GM18951 (cell line): ENCODE measurements around the gene ITPK1.

Source experiments
- POLR2A ChIP-seq: IDR thresholded peaks from 4 replicates; pipeline ENCODE4 v1.6.1; 2011; ENCODE audit warnings: mild to moderate bottlenecking; ENCODE audit not compliant: insufficient read length, insufficient read depth; ENCODE audit errors: extremely low read depth
- in situ Hi-C: fragments of 300-500 bp; cut with MboI; formaldehyde crosslinking; loops from one replicate; pipeline ENCODE4 v1.12.0; 2022; ENCODE audit warnings: low sequenced_read_pairs, mixed read lengths, inconsistent platforms; ENCODE audit not compliant: unreplicated experiment

The ITPK1 gene

GRCh38 chr14:92950773-92951172 lies 165.0 kb downstream of the ITPK1 start:
- TF ChIP-seq POLR2A = no peak
- in situ Hi-C loops = loop anchor here (10.0 kb wide), 1 partner anchor 184 kb away; no protein-coding TSS in a partner anchor

GRCh38 chr14:92950193-92950540 lies 165.6 kb downstream of the ITPK1 start:
- TF ChIP-seq POLR2A = no peak
- in situ Hi-C loops = loop anchor here (10.0 kb wide), 1 partner anchor 185 kb away; no protein-coding TSS in a partner anchor

- in situ Hi-C loops = loop anchor here (10.0 kb wide), 1 partner anchor 185 kb away; no protein-coding TSS in a partner anchor
Measured at GRCh38 chr14:92949496-92950192, 166.1 kb downstream of the ITPK1 start.

GRCh38 chr14:92948647-92949046 lies 167.1 kb downstream of the ITPK1 start:
- no peak for TF ChIP-seq POLR2A
- in situ Hi-C loops = no loop called here

More at GRCh38 chr14:92949496-92950192, 166.1 kb downstream of the ITPK1 start:
- TF ChIP-seq POLR2A = no peak

- in situ Hi-C loops = no loop called here
- no peak for TF ChIP-seq POLR2A
Measured at GRCh38 chr14:92946847-92947545, 168.7 kb downstream of the ITPK1 start.

- TF ChIP-seq POLR2A = no peak
- in situ Hi-C loops = no loop called here
Measured at GRCh38 chr14:92945959-92946846, 169.5 kb downstream of the ITPK1 start.

GRCh38 chr14:92945544-92945943 lies 170.2 kb downstream of the ITPK1 start:
- in situ Hi-C loops = no loop called here
- no peak for TF ChIP-seq POLR2A

GRCh38 chr14:92944976-92945375 lies 170.7 kb downstream of the ITPK1 start:
- in situ Hi-C loops = no loop called here
- TF ChIP-seq POLR2A = no peak

GRCh38 chr14:92943855-92944570 lies 171.7 kb downstream of the ITPK1 start:
- in situ Hi-C loops = no loop called here
- no peak for TF ChIP-seq POLR2A

GRCh38 chr14:92942976-92943710 lies 172.6 kb downstream of the ITPK1 start:
- in situ Hi-C loops = no loop called here

GRCh38 chr14:92942576-92942975 lies 173.1 kb downstream of the ITPK1 start:
- no peak for TF ChIP-seq POLR2A
- in situ Hi-C loops = no loop called here

More at GRCh38 chr14:92942976-92943710, 172.6 kb downstream of the ITPK1 start:
- no peak for TF ChIP-seq POLR2A

GRCh38 chr14:92942136-92942535 lies 173.6 kb downstream of the ITPK1 start:
- TF ChIP-seq POLR2A = no peak
- in situ Hi-C loops = no loop called here

- TF ChIP-seq POLR2A = no peak
- in situ Hi-C loops = no loop called here
Measured at GRCh38 chr14:92941531-92941930, 174.2 kb downstream of the ITPK1 start.
